ENCODE data around the gene TMED9. TPM values are rescaled to one million over a fixed set of nuclear protein-coding genes. Genes with fewer than 3 reads are reported as not detected.

TMED9 gene
- 100 to 1,000 TPM in 3 of 6 donors, 10 to 100 TPM in 3; 28.3 to 187 (median 110) TPM for total RNA-seq

DNA sequence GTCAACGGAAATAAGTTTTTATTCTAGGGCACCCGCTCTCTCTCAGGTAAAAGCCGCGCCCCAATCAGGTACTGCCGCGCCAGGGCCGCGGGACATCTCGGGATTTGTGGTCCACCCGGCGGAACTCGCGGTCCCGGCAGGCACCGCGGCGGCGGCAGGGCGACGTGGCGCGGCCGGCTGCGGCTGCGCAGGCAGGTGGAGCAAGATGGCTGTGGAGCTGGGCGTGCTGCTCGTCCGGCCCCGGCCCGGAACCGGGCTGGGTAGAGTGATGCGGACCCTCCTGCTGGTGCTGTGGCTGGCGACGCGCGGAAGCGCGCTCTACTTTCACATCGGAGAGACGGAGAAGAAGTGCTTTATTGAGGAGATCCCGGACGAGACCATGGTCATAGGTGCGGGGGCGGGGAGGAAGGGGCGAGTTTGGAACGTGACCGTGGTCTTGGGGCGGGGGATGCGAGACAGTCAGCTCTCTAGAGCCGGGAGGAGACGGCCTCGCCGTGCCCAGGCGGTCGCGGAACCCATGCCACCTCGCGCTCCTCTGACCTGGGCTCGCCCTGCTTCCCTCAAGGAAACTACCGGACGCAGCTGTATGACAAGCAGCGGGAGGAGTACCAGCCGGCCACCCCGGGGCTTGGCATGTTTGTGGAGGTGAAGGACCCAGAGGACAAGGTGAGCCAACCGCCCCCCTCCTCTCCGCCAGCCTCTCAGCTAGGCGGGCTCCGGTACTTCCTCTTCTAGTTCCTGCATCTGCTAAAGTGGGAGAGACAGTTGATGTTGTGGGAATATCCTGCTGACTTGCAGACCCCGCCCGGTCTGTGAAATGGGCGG lies at the start of gene TMED9:
TMED9 (plus strand) TSS at position 194 of the 825 bp plus-strand sequence; CDS start at position 206, 12 bp downstream.
- Histone ChIP-seq H3K4me3 (peak within 1 kb of the TSS; percentile 76 to 98 (median 89)), H3K4me1 (peaks cover 12 to 23% (median 13%) of the 10 kb centered on the region in 4 donors), H3K36me3 (peaks cover 28 to 39% (median 35%) of the 10 kb centered on the region in 4 donors), H3K27me3 (no peaks in the 10 kb centered on the region), H3K9me3 (no peaks in the 10 kb centered on the region), H3K27ac (peak within 1 kb of the TSS; percentile 76 to 89 (median 85))
- 1% methylated on average over 47 to 66 of the region's 71 CpGs for WGBS, 2 donors
- DNase-seq, result peak; percentile 92 to 98
- ATAC-seq (ENCODE audit: low FRiP score in 2 of 2), result peak; percentile 94 to 99
- no peak for TF ChIP-seq EP300 (IDR thresholded peaks at IDR 0.05)
- peak; percentile 85 to 94 (median 88) for TF ChIP-seq POLR2A (IDR thresholded peaks at IDR 0.05)
- TF ChIP-seq POLR2AphosphoS5 (IDR thresholded peaks at IDR 0.05), result peak; percentile 88 to 95
- TF ChIP-seq, protein P1, sequence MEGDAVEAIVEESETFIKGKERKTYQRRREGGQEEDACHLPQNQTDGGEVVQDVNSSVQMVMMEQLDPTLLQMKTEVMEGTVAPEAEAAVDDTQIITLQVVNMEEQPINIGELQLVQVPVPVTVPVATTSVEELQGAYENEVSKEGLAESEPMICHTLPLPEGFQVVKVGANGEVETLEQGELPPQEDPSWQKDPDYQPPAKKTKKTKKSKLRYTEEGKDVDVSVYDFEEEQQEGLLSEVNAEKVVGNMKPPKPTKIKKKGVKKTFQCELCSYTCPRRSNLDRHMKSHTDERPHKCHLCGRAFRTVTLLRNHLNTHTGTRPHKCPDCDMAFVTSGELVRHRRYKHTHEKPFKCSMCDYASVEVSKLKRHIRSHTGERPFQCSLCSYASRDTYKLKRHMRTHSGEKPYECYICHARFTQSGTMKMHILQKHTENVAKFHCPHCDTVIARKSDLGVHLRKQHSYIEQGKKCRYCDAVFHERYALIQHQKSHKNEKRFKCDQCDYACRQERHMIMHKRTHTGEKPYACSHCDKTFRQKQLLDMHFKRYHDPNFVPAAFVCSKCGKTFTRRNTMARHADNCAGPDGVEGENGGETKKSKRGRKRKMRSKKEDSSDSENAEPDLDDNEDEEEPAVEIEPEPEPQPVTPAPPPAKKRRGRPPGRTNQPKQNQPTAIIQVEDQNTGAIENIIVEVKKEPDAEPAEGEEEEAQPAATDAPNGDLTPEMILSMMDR (IDR thresholded peaks at IDR 0.05), result peak in 4 of 6 experiments; percentile 27 to 55 (median 44)

DNA sequence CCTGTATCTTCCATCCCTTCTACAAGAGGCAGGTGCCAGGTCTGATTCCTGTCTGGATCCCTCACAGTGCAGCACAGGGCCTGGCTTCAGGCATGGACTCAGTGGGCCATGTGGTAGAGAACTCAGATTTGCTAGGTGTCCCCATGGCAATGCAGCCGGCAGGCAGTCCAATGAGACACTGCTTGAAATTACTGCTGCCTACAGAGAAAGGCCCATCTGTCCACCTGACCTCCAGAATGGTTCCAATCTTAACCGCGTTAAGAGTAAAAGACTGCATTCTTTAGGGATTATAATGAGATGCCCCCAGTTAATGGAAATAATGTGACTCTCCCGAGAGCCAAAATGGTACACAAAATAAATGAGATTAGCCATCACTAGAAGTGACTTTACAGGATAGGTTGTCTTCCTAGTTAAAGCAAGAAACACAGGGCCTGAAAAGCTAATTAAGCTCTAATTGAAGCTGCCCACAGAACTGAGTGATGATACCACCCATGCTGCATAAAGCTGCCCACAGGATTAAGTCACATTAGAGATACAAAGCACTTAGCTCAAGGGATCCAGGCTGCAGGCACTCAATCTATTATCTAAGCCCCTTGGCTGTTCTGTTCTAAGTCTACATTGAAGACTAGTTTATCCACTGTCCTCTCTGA lies 49.1 kb upstream of the TMED9 start:
- Histone ChIP-seq H3K4me1 (peaks cover 29 to 43% (median 37%) of the 10 kb centered on the region in 4 donors), H3K4me3 (no peak overlapping the region), H3K36me3 (peaks cover 0 to 15% (median 6%) of the 10 kb centered on the region in 4 donors), H3K27ac (no peak overlapping the region), H3K9me3 (no peaks in the 10 kb centered on the region), H3K27me3 (no peaks in the 10 kb centered on the region)
- DNase-seq (no peak), ATAC-seq (ENCODE audit: low FRiP score in 2 of 2) (no peak)
- 96 to 99% methylated on average over 4 of the region's 4 CpGs for WGBS, 2 donors
- TF ChIP-seq EP300 (IDR thresholded peaks at IDR 0.05), result no peak
- TF ChIP-seq POLR2A (IDR thresholded peaks at IDR 0.05), result no peak
- TF ChIP-seq, protein P1 (IDR thresholded peaks at IDR 0.05), result no peak
- TF ChIP-seq POLR2AphosphoS5 (IDR thresholded peaks at IDR 0.05), result no peak

DNA sequence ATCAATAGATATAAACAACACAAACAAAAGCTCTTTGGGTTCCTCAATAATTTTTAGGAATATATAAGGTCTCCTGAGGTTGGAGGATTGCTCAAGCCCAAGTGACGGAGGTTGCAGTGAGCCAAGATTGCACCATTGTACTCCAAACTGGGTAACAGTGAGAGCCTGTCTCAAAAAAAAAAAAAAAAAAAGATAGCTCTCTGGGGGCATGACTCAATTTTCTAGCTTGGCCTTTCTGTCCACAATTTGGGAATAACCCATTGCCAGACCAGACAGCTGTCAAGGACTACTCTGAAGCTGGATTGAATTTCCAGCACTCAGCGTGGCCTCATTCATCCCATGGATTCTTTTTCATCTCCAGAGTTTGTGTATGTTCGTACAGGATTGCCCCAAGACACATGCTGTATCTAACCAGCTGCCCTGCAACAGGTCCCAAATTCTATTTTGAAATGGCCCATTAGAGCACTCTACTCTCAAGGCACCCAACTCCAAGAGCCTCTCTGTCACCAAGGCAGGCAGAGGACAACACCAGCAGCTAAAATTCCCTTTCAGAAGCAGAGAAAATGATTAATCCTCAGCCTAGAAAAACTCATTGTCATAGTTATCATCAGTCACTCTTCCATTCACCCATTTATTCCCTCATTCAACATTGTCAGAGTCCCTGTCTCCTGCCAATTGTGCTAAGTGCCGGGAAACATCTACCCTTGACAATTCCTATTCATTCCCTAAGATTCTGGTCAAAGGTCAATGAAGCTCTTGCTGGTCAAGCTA lies 46.3 kb upstream of the TMED9 start:
- TF ChIP-seq POLR2A (IDR thresholded peaks at IDR 0.05) (no peak), POLR2AphosphoS5 (IDR thresholded peaks at IDR 0.05) (peak; percentile 20 to 64)
- DNase-seq, result peak in 1 of 2 donors; percentile 81

DNA sequence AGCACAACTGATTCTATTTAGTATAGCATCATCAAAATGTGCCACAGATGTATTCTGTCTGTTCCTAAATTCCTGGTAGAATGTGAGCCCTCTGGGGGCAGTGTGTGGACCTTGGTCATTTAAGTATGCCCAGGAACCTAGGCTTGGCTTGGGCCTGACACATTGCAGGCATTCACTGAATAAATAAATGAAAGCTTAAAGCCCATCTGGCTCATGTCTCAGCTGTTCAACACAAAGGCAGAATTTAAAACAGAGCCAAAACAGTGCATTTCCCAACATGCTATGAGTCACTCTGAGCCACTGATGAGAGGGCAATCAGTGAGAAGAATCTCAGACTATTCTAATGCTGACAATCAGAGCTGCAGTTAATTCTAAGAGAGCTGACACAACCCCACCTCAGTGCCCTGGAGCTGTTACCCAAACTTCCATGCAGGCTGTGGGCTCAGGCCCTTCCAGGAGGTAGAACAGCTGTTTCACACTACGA lies 45.7 kb upstream of the TMED9 start:
- peak; percentile 17 to 73 for TF ChIP-seq POLR2AphosphoS5 (IDR thresholded peaks at IDR 0.05)
- TF ChIP-seq EP300 (IDR thresholded peaks at IDR 0.05), result peak in 1 of 4 donors; percentile 67
- TF ChIP-seq, protein P1 (IDR thresholded peaks at IDR 0.05), result peak in 1 of 6 experiments; percentile 10
- no peak for TF ChIP-seq POLR2A (IDR thresholded peaks at IDR 0.05)
- Histone ChIP-seq H3K36me3 (peaks cover 0 to 13% (median 0%) of the 10 kb centered on the region in 4 donors), H3K4me1 (peaks cover 25 to 42% (median 36%) of the 10 kb centered on the region in 4 donors), H3K27me3 (no peaks in the 10 kb centered on the region), H3K4me3 (no peak overlapping the region), H3K9me3 (no peaks in the 10 kb centered on the region), H3K27ac (peak overlapping the region; percentile 72 to 77 (median 74))
- ATAC-seq (ENCODE audit: low FRiP score in 2 of 2), result peak; percentile 78 to 89
- 88% methylated on average over 1 of the region's 1 CpG; no CpG with 5 or more reads in 1 of the 2 donors for WGBS, 2 donors
- DNase-seq, result peak in 1 of 2 donors; percentile 46

More for the DNA sequence above, 46.3 kb upstream of the TMED9 start:
- 68 to 72% methylated on average over 4 of the region's 4 CpGs for WGBS, 2 donors
- no peaks in the 10 kb centered on the region for H3K9me3 ChIP-seq
- H3K36me3 ChIP-seq, result peaks cover 0 to 11% (median 0%) of the 10 kb centered on the region in 4 donors
- H3K27ac ChIP-seq, result peak overlapping the region; percentile 72 to 77 (median 74)
- ATAC-seq (ENCODE audit: low FRiP score in 2 of 2), result peak; percentile 74 to 87
- no peak overlapping the region for H3K4me3 ChIP-seq
- no peaks in the 10 kb centered on the region for H3K27me3 ChIP-seq
- peaks cover 25 to 42% (median 36%) of the 10 kb centered on the region in 4 donors for H3K4me1 ChIP-seq

Data from upper lobe of left lung (tissue), 6 donors.